WTC11 (cell line): ENCODE results near the gene CDH1. TPM values are rescaled to one million over a fixed set of nuclear protein-coding genes. Genes with fewer than 3 reads are reported as not detected.

Experiments
- ATAC-seq: fragments of 200-7000 bp; cut with Tn5 transposase; 2 replicates; pipeline ENCODE4 v1.10.0; 2021; ENCODE audit warnings: mild to moderate bottlenecking, moderate library complexity
- CTCF ChIA-PET: fragments of 300-600 bp; sonication (Branson Sonifier 250); formaldehyde crosslinking; loops from one replicate; lab custom pipeline; 2021; ENCODE audit warnings: antibody characterized with exemption; lab: Charles Lee
- POLR2A ChIA-PET: fragments of 350-600 bp; sonication (Branson Sonifier 250); formaldehyde crosslinking; loops from one replicate; lab custom pipeline; 2021; ENCODE audit warnings: antibody characterized with exemption; lab: Charles Lee
- DNase-seq: peaks from one replicate; pipeline ENCODE4 v3.0.0; 2021; ENCODE audit warnings: low spot score
- H3K27ac Mint-ChIP-seq: 2 replicates; pipeline ENCODE4 v1.8.0; 2021; ENCODE audit warnings: mixed read lengths
- H3K27me3 Mint-ChIP-seq: 2 replicates; pipeline ENCODE4 v1.8.0; 2021; ENCODE audit warnings: low read depth, mild to moderate bottlenecking, moderate library complexity, mixed read lengths
- H3K36me3 Mint-ChIP-seq: 2 replicates; pipeline ENCODE4 v1.8.0; 2021; ENCODE audit warnings: mixed read lengths
- H3K4me1 Mint-ChIP-seq: 2 replicates; pipeline ENCODE4 v1.8.0; 2022; ENCODE audit warnings: mixed read lengths
- H3K4me3 Mint-ChIP-seq: 2 replicates; pipeline ENCODE4 v1.8.0; 2021; ENCODE audit warnings: mild to moderate bottlenecking, moderate library complexity, mixed read lengths
- H3K9me3 Mint-ChIP-seq: 2 replicates; pipeline ENCODE4 v1.8.0; 2021; ENCODE audit warnings: mixed read lengths
- AFF4 ChIP-seq: sonication (generic); formaldehyde crosslinking; IDR thresholded peaks from 2 replicates; pipeline ENCODE4 v1.8.1; 2023; ENCODE audit warnings: mild to moderate bottlenecking, missing genetic modification reagents, borderline replicate concordance
- ATF2 ChIP-seq: sonication (generic); formaldehyde crosslinking; IDR thresholded peaks from 2 replicates; pipeline ENCODE4 v1.8.1; 2022; ENCODE audit warnings: low read depth, missing genetic modification reagents, borderline replicate concordance
- CBFB ChIP-seq: sonication (generic); formaldehyde crosslinking; IDR thresholded peaks from 2 replicates; pipeline ENCODE4 v1.8.1; 2022; ENCODE audit warnings: mild to moderate bottlenecking, low read depth, missing genetic modification reagents
- E2F4 ChIP-seq: sonication (generic); formaldehyde crosslinking; IDR thresholded peaks from 2 replicates; pipeline ENCODE4 v1.8.1; 2022; ENCODE audit warnings: low read depth, mild to moderate bottlenecking, moderate library complexity, missing genetic modification reagents, borderline replicate concordance
- EMX1 ChIP-seq: fragments of 250-450 bp; sonication (Bioruptor Pico); IDR thresholded peaks from 2 replicates; pipeline ENCODE4 v1.8.0; 2021; ENCODE audit warnings: mild to moderate bottlenecking
- ETV6 ChIP-seq: sonication (generic); formaldehyde crosslinking; IDR thresholded peaks from 2 replicates; pipeline ENCODE4 v1.8.1; 2022; ENCODE audit warnings: mild to moderate bottlenecking, missing genetic modification reagents
- IRF1 ChIP-seq: sonication (generic); formaldehyde crosslinking; IDR thresholded peaks from 2 replicates; pipeline ENCODE4 v1.8.0; 2023; ENCODE audit warnings: missing genetic modification reagents
- MLX ChIP-seq: sonication (generic); formaldehyde crosslinking; IDR thresholded peaks from 2 replicates; pipeline ENCODE4 v1.8.1; 2023; ENCODE audit warnings: mild to moderate bottlenecking, missing genetic modification reagents, moderate library complexity
- MXD4 ChIP-seq: fragments of 250-450 bp; sonication (Bioruptor Pico); IDR thresholded peaks from 2 replicates; pipeline ENCODE4 v1.8.0; 2021; ENCODE audit warnings: mild to moderate bottlenecking, moderate library complexity, borderline replicate concordance
- NFATC4 ChIP-seq: fragments of 250-450 bp; sonication (Bioruptor Pico); IDR thresholded peaks from 2 replicates; pipeline ENCODE4 v1.9.0; 2021; ENCODE audit warnings: mild to moderate bottlenecking
- NR3C1 ChIP-seq: sonication (generic); formaldehyde crosslinking; conservative IDR thresholded peaks from 2 replicates; pipeline ENCODE4 v1.8.1; 2023; ENCODE audit warnings: low read depth, mild to moderate bottlenecking, missing genetic modification reagents
- RORB ChIP-seq: fragments of 250-450 bp; sonication (Bioruptor Pico); IDR thresholded peaks from 2 replicates; pipeline ENCODE4 v1.9.0; 2021; ENCODE audit warnings: mild to moderate bottlenecking
- SP1 ChIP-seq: sonication (generic); formaldehyde crosslinking; conservative IDR thresholded peaks from 2 replicates; pipeline ENCODE4 v1.8.1; 2022; ENCODE audit warnings: missing genetic modification reagents
- STAT6 ChIP-seq: sonication (generic); formaldehyde crosslinking; conservative IDR thresholded peaks from 2 replicates; pipeline ENCODE4 v1.8.1; 2023; ENCODE audit warnings: mild to moderate bottlenecking, low read depth, missing genetic modification reagents, moderate library complexity
- TEAD1 ChIP-seq: sonication (generic); formaldehyde crosslinking; IDR thresholded peaks from 2 replicates; pipeline ENCODE4 v1.8.0; 2022; ENCODE audit warnings: mild to moderate bottlenecking, missing genetic modification reagents
- ZBTB21 ChIP-seq: sonication (generic); formaldehyde crosslinking; IDR thresholded peaks from 2 replicates; pipeline ENCODE4 v1.8.1; 2023; ENCODE audit warnings: mild to moderate bottlenecking, missing genetic modification reagents, borderline replicate concordance
- ZNF281 ChIP-seq: sonication (generic); formaldehyde crosslinking; IDR thresholded peaks from 2 replicates; pipeline ENCODE4 v1.8.0; 2023; ENCODE audit warnings: mild to moderate bottlenecking, missing genetic modification reagents
- total RNA-seq: library from RNA; stranded (reverse); gene quantifications from 3 replicates; pipeline ENCODE4 v1.2.3, GENCODE V29; 2021

CDH1 gene
- total RNA-seq, 1 experiment from 2014 or later: 278 TPM

- DNase-seq (no peak), ATAC-seq (no peak)
- Mint-ChIP-seq H3K27ac (no peak overlapping the region), H3K27me3 (no peaks in the 10 kb centered on the region), H3K9me3 (no peaks in the 10 kb centered on the region), H3K4me3 (no peak overlapping the region), H3K4me1 (peaks cover 51% of the 10 kb centered on the region), H3K36me3 (peaks cover 27% of the 10 kb centered on the region)
- POLR2A ChIA-PET: no interaction called here
- CTCF ChIA-PET: interaction anchor here (0.6 kb wide), 1 partner anchor 8 kb away, joined by 6 read pairs; no protein-coding TSS in a partner anchor
- TF ChIP-seq MLX (CRISPR knock-in tag): no peak
- no peak for TF ChIP-seq NR3C1
- no peak for TF ChIP-seq STAT6
- TF ChIP-seq ATF2 (CRISPR knock-in tag): no peak
- TF ChIP-seq E2F4 (CRISPR knock-in tag): no peak
- no peak for TF ChIP-seq TEAD1 (CRISPR knock-in tag)
- no peak for TF ChIP-seq RORB
- TF ChIP-seq IRF1: no peak
- TF ChIP-seq MXD4: no peak
- TF ChIP-seq EMX1: no peak
- TF ChIP-seq NFATC4 (CRISPR knock-in tag): no peak
- TF ChIP-seq SP1 (CRISPR knock-in tag): no peak
- no peak for TF ChIP-seq CBFB (CRISPR knock-in tag)
- no peak for TF ChIP-seq AFF4
- TF ChIP-seq ZBTB21: no peak
- no peak for TF ChIP-seq ETV6 (CRISPR knock-in tag)
- TF ChIP-seq ZNF281 (CRISPR knock-in tag): no peak
Measured at GRCh38 chr16:68785715-68786114, 48.6 kb downstream of the CDH1 start.
